IMR-90 (cell line): Measurements from ENCODE around the gene ZNF207. TPM values are rescaled to one million over a fixed set of nuclear protein-coding genes. Genes with fewer than 3 reads are reported as not detected.

Source experiments
- ATAC-seq: fragments of 200-7000 bp; cut with Tn5 transposase; 2 replicates; pipeline ENCODE4 v1.9.1; 2020; ENCODE audit warnings: low read depth, mild to moderate bottlenecking, moderate library complexity
- Bru-seq: library from RNA; stranded (reverse); fragments of 400-500 nt; gene quantifications from one replicate; lab custom pipeline; 2021; lab: Mats Ljungman, UMichigan
- BruChase-seq, 2 experiments: library from RNA; stranded (reverse); fragments of 400-500 nt; gene quantifications; one replicate each; lab custom pipeline; 2021; lab: Mats Ljungman, UMichigan
- BruUV-seq: library from RNA; stranded (reverse); fragments of 400-500 nt; replicated peaks from 2 replicates; lab custom pipeline; 2021; lab: Mats Ljungman, UMichigan
- CTCF ChIA-PET: fragments of 300-600 bp; formaldehyde crosslinking; extraction: SDS; loops from one replicate; lab custom pipeline; 2021; ENCODE audit warnings: antibody characterized with exemption; lab: Yijun Ruan, JAX
- POLR2A ChIA-PET: fragments of 300-600 bp; sonication (Branson Sonifier 250); formaldehyde crosslinking; loops from one replicate; lab custom pipeline; 2022; ENCODE audit warnings: antibody characterized with exemption; ENCODE audit not compliant: unreplicated experiment; lab: Charles Lee
- DNase-seq: peaks from one replicate; pipeline ENCODE4 v3.0.0; 2013
- H2AFZ ChIP-seq: replicated peaks from 2 replicates; pipeline ENCODE3; 2013; ENCODE audit warnings: low read length, mild to moderate bottlenecking; ENCODE audit not compliant: poor library complexity
- H2AK5ac ChIP-seq: 2 replicates; pipeline ENCODE4 v1.6.1; 2013; ENCODE audit warnings: low read depth, low read length, inconsistent platforms
- H2AK9ac ChIP-seq: replicated peaks from 2 replicates; pipeline ENCODE3; 2013; ENCODE audit warnings: mild to moderate bottlenecking, low read depth, low read length, moderate library complexity; ENCODE audit not compliant: poor library complexity
- H2BK120ac ChIP-seq: 2 replicates; pipeline ENCODE4 v1.6.1; 2013; ENCODE audit warnings: low read depth, low read length, inconsistent platforms
- H2BK15ac ChIP-seq: 3 replicates; pipeline ENCODE4 v1.6.1; 2013; ENCODE audit warnings: low read depth, low read length, inconsistent platforms
- H2BK20ac ChIP-seq: 2 replicates; pipeline ENCODE4 v1.6.1; 2013; ENCODE audit warnings: low read depth, mild to moderate bottlenecking, inconsistent platforms, low read length, moderate library complexity
- H2BK5ac ChIP-seq: 2 replicates; pipeline ENCODE4 v1.6.1; 2013; ENCODE audit warnings: mild to moderate bottlenecking, low read depth, low read length, inconsistent platforms; ENCODE audit not compliant: poor library complexity, severe bottlenecking
- H3K14ac ChIP-seq: replicated peaks from 2 replicates; pipeline ENCODE4 v1.6.1; 2013; ENCODE audit warnings: low read depth, low read length, inconsistent platforms
- H3K18ac ChIP-seq: 2 replicates; pipeline ENCODE4 v1.6.1; 2013; ENCODE audit warnings: low read depth, low read length, control low read depth
- H3K23ac ChIP-seq: 2 replicates; pipeline ENCODE4 v1.6.1; 2013; ENCODE audit warnings: low read depth, low read length, inconsistent platforms
- H3K27ac ChIP-seq: 2 replicates; pipeline ENCODE4 v1.5.1; 2013; ENCODE audit warnings: mild to moderate bottlenecking, control low read depth, low read length; ENCODE audit not compliant: insufficient read depth
- H3K27me3 ChIP-seq: 2 replicates; pipeline ENCODE4 v1.6.1; 2013; ENCODE audit warnings: low read length; ENCODE audit not compliant: control insufficient read depth, insufficient read depth
- H3K36me3 ChIP-seq: 2 replicates; pipeline ENCODE4 v1.6.1; 2013; ENCODE audit warnings: low read length, mixed read lengths; ENCODE audit not compliant: control insufficient read depth, insufficient read depth
- H3K4ac ChIP-seq: 2 replicates; pipeline ENCODE4 v1.6.1; 2013; ENCODE audit warnings: low read depth, low read length, inconsistent platforms
- H3K4me1 ChIP-seq: 2 replicates; pipeline ENCODE4 v1.6.1; 2013; ENCODE audit warnings: low read length, mixed read lengths; ENCODE audit not compliant: control insufficient read depth, insufficient read depth
- H3K4me2 ChIP-seq: 2 replicates; pipeline ENCODE4 v1.6.1; 2013; ENCODE audit warnings: low read depth, mild to moderate bottlenecking, control low read depth, low read length, moderate library complexity
- H3K4me3 ChIP-seq: 2 replicates; pipeline ENCODE4 v1.5.1; 2013; ENCODE audit warnings: low read depth, mild to moderate bottlenecking, control low read depth, low read length, moderate library complexity; ENCODE audit not compliant: insufficient read depth
- H3K56ac ChIP-seq: 2 replicates; pipeline ENCODE4 v1.6.1; 2013; ENCODE audit warnings: low read length, inconsistent platforms; ENCODE audit not compliant: insufficient read depth; ENCODE audit errors: extremely low read depth
- H3K79me1 ChIP-seq, 2 experiments: 2 replicates each; pipeline ENCODE4 v1.6.1; 2013; ENCODE audit warnings: low read length in 2 of 2, inconsistent platforms in 1 of 2, low read depth in 1 of 2
- H3K9ac ChIP-seq: 2 replicates; pipeline ENCODE4 v1.6.1; 2013; ENCODE audit warnings: low read depth, low read length, control low read depth
- H3K9me1 ChIP-seq: 2 replicates; pipeline ENCODE4 v1.6.1; 2013; ENCODE audit warnings: low read length, inconsistent platforms; ENCODE audit not compliant: insufficient read depth
- H3K9me3 ChIP-seq: 2 replicates; pipeline ENCODE4 v1.6.1; 2013; ENCODE audit warnings: low read length; ENCODE audit not compliant: control insufficient read depth, insufficient read depth
- H4K20me1 ChIP-seq: 2 replicates; pipeline ENCODE4 v1.6.1; 2013; ENCODE audit warnings: low read length, inconsistent platforms; ENCODE audit not compliant: insufficient read depth
- H4K5ac ChIP-seq: 2 replicates; pipeline ENCODE4 v1.6.1; 2013; ENCODE audit warnings: mild to moderate bottlenecking, low read depth, low read length, control low read depth
- H4K8ac ChIP-seq, 2 experiments: 2 replicates each; pipeline ENCODE4 v1.6.1; 2013; ENCODE audit warnings: low read depth in 2 of 2, low read length in 2 of 2, control low read depth in 1 of 2, inconsistent platforms in 1 of 2
- H4K91ac ChIP-seq: 2 replicates; pipeline ENCODE4 v1.6.1; 2013; ENCODE audit warnings: low read depth, low read length, inconsistent platforms; ENCODE audit not compliant: insufficient read depth
- BHLHE40 ChIP-seq: fragments of 150-350 bp; IDR thresholded peaks from 2 replicates; pipeline ENCODE4 v1.6.1; 2016; ENCODE audit warnings: mild to moderate bottlenecking, low read depth, low read length
- CHD1 ChIP-seq: IDR thresholded peaks from 2 replicates; pipeline ENCODE4 v1.6.1; 2012; ENCODE audit warnings: low read depth, low read length, improper control_type of control experiment
- MAZ ChIP-seq: IDR thresholded peaks from 2 replicates; pipeline ENCODE4 v1.6.1; 2012; ENCODE audit warnings: low read depth, mild to moderate bottlenecking, low read length, improper control_type of control experiment, moderate library complexity, borderline replicate concordance
- MXI1 ChIP-seq: IDR thresholded peaks from 2 replicates; pipeline ENCODE4 v1.6.1; 2012; ENCODE audit warnings: low read depth, mild to moderate bottlenecking, low read length, moderate library complexity, borderline replicate concordance
- POLR2A ChIP-seq: IDR thresholded peaks from 2 replicates; pipeline ENCODE4 v1.6.1; 2012; ENCODE audit warnings: mild to moderate bottlenecking, low read depth, low read length
- RCOR1 ChIP-seq: IDR thresholded peaks from 2 replicates; pipeline ENCODE4 v1.6.1; 2012; ENCODE audit warnings: mild to moderate bottlenecking, low read length, improper control_type of control experiment; ENCODE audit not compliant: insufficient replicate concordance
- SMC3 ChIP-seq: fragments of 150-350 bp; IDR thresholded peaks from 2 replicates; pipeline ENCODE4 v1.6.1; 2016; ENCODE audit warnings: low read depth, mild to moderate bottlenecking, antibody characterized with exemption, low read length, moderate library complexity
- WGBS, 2 experiments: methylation state at CpG; one replicate each; pipeline versions ENCODE4 v1.1.5 to v1.1.7; 2013; ENCODE audit warnings: missing lambda C conversion rate in 2 of 2; ENCODE audit not compliant: insufficient read length in 1 of 2; ENCODE audit errors: extremely low coverage in 2 of 2; 5-methylcytosine and 5-hydroxymethylcytosine counted together
- dilution Hi-C: fragments of 300-500 bp; cut with HindIII; formaldehyde crosslinking; loops from one replicate; pipeline ENCODE4 v1.14.3; 2018; ENCODE audit warnings: low sequenced_read_pairs; ENCODE audit not compliant: unreplicated experiment
- in situ Hi-C: fragments of 300-500 bp; cut with MboI; formaldehyde crosslinking; loops from 3 replicates; pipeline ENCODE4 v1.14.3; 2019; ENCODE audit warnings: low sequenced_read_pairs, inconsistent platforms, mixed read lengths
- intact Hi-C: fragments of 100-400 bp; cut with micrococcal nuclease; formaldehyde crosslinking; loops from 2 replicates; pipeline ENCODE4 v1.10.0; 2022
- long read RNA-seq: library from polyadenylated mRNA; unstranded; transcript quantifications from one replicate; pipeline ENCODE4 v2.0.0, GENCODE V29; 2021; ENCODE audit not compliant: unreplicated experiment
- polyA plus RNA-seq, 3 experiments: library from polyadenylated mRNA; depleted of rRNA; stranded (reverse); fragments of >200 nt; gene quantifications; 2 replicates each; pipeline ENCODE4 v1.2.3, GENCODE V29; 2012; ENCODE audit warnings: low replicate concordance in 1 of 3
- total RNA-seq: library from RNA; depleted of rRNA; stranded (reverse); fragments of >200 nt; gene quantifications from 2 replicates; pipeline ENCODE4 v1.2.3, GENCODE V29; 2012; rRNA removed
- TF ChIP-seq, protein P1 (sequence below): conservative IDR thresholded peaks from 2 replicates; pipeline ENCODE4 v1.5.1; 2012; ENCODE audit warnings: mild to moderate bottlenecking, low read depth, low read length, improper control_type of control experiment
- TF ChIP-seq, protein P2 (sequence below): fragments of 150-350 bp; IDR thresholded peaks from 2 replicates; pipeline ENCODE4 v1.6.1; 2016; ENCODE audit warnings: low read depth, mild to moderate bottlenecking, low read length, moderate library complexity, borderline replicate concordance
- TF ChIP-seq, protein P3 (sequence below): fragments of 150-350 bp; IDR thresholded peaks from 2 replicates; pipeline ENCODE4 v1.6.1; 2017; ENCODE audit warnings: mild to moderate bottlenecking, antibody characterized with exemption, low read length, low read depth

ZNF207 gene
- total RNA-seq, result 207 and 208 TPM in 2 replicates
- polyA plus RNA-seq (2012; rRNA removed), result 181 and 199 TPM in 2 replicates
- polyA plus RNA-seq (2012; cell fraction: cytosol; rRNA removed), result 63.7 and 95.7 TPM in 2 replicates
- 108 and 232 TPM in 2 replicates for polyA plus RNA-seq (2012; cell fraction: nucleus; rRNA removed; ENCODE audit: low replicate concordance)
- Bru-seq, nascent RNA, result percentile 99 among the genes with signal in this experiment
- percentile 99 among the genes with signal in this experiment for BruChase-seq, experiment 1, labeled RNA remaining after a 6-hour chase
- percentile 99 among the genes with signal in this experiment for BruChase-seq, experiment 2, labeled RNA remaining after a 2-hour chase
- long read RNA-seq, full-length matches to known transcripts, result 36 of 60 reads
- long read RNA-seq, partial matches to known transcripts, result 13 of 60 reads
- long read RNA-seq, other reads (novel, unspliced or antisense), result 11 of 60 reads

DNA sequence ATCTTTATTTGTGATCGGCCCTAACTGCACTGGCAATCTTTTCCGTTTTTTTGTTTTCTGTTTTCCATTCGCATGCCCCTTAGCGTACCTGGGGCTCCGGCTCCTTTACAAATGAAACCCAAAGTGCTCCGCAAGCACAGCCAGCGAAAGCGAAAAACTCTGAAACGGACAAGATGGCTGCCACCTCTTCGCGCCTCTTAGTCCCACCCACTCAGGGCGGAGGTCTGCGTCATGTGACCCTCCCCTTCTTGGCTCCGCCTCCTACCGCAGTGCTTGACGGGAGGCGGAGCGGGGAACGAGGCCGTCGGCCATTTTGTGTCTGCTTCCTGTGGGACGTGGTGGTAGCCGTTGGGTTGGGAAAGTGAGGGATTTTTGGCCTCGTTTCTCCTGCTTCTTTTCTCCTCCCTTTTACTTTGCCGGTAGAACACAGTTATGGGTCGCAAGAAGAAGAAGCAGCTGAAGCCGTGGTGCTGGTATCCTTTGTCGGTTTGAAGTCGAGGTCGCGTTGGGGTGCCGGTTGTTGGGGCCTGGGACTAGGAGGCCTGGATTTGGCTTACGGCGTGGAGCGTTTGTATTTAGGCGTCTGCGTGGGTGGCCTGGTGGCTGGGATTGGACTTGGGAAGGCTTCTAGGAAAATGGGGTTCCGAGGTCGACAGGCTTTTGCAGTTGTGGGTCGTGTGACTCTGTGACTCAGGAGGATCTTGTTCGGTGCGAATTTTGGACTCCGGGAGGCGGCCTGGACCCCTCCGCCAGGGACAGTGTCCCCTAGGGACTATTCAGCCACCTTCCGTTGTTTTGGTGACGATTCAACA lies at the start of gene ZNF207:
ZNF207 (plus strand) TSS at position 304 of the 812 bp plus-strand sequence; CDS start at position 433, 129 bp downstream.
- Histone ChIP-seq H3K4me2 (peak within 1 kb of the TSS; percentile 94), H2BK120ac (peak within 1 kb of the TSS; percentile 7; the same call in 1 of the 2 replicates), H2AK5ac (peak within 1 kb of the TSS; percentile 99), H3K27ac (peak within 1 kb of the TSS; percentile 94), H3K4me1 (peaks cover 3% of the 10 kb centered on the region), H2AK9ac (peak within 1 kb of the TSS; percentile 100), H2BK20ac (no peak within 1 kb of the TSS), H3K4ac (peak within 1 kb of the TSS; percentile 95), H3K9ac (peak within 1 kb of the TSS; percentile 98), H4K5ac (peak within 1 kb of the TSS; percentile 92), H3K9me3 (no peaks in the 10 kb centered on the region), H4K8ac (peak within 1 kb of the TSS; percentile 44 to 99), H4K20me1 (peaks cover 50% of the 10 kb centered on the region), H3K79me1 (peaks cover 8 to 24% of the 10 kb centered on the region in 2 experiments), H3K9me1 (peaks cover 3% of the 10 kb centered on the region; the same call in 1 of the 2 replicates), H3K18ac (peak within 1 kb of the TSS; percentile 83), H2BK15ac (no peak within 1 kb of the TSS), H3K36me3 (peaks cover 13% of the 10 kb centered on the region), H2AFZ (peak within 1 kb of the TSS; percentile 90), H2BK5ac (peak within 1 kb of the TSS; percentile 93), H3K56ac (peak within 1 kb of the TSS; percentile 99), H3K4me3 (peak within 1 kb of the TSS; percentile 78), H3K14ac (peak within 1 kb of the TSS; percentile 100), H4K91ac (peak within 1 kb of the TSS; percentile 96), H3K27me3 (no peaks in the 10 kb centered on the region), H3K23ac (peak within 1 kb of the TSS; percentile 96)
- TF ChIP-seq, protein P1, sequence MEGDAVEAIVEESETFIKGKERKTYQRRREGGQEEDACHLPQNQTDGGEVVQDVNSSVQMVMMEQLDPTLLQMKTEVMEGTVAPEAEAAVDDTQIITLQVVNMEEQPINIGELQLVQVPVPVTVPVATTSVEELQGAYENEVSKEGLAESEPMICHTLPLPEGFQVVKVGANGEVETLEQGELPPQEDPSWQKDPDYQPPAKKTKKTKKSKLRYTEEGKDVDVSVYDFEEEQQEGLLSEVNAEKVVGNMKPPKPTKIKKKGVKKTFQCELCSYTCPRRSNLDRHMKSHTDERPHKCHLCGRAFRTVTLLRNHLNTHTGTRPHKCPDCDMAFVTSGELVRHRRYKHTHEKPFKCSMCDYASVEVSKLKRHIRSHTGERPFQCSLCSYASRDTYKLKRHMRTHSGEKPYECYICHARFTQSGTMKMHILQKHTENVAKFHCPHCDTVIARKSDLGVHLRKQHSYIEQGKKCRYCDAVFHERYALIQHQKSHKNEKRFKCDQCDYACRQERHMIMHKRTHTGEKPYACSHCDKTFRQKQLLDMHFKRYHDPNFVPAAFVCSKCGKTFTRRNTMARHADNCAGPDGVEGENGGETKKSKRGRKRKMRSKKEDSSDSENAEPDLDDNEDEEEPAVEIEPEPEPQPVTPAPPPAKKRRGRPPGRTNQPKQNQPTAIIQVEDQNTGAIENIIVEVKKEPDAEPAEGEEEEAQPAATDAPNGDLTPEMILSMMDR, result no peak
- peak; percentile 35; the same call in 1 of the 2 replicates for TF ChIP-seq MAZ
- TF ChIP-seq MXI1, result peak; percentile 20; the same call in 1 of the 2 replicates
- TF ChIP-seq, protein P2, sequence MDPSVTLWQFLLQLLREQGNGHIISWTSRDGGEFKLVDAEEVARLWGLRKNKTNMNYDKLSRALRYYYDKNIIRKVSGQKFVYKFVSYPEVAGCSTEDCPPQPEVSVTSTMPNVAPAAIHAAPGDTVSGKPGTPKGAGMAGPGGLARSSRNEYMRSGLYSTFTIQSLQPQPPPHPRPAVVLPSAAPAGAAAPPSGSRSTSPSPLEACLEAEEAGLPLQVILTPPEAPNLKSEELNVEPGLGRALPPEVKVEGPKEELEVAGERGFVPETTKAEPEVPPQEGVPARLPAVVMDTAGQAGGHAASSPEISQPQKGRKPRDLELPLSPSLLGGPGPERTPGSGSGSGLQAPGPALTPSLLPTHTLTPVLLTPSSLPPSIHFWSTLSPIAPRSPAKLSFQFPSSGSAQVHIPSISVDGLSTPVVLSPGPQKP, result no peak
- no peak for TF ChIP-seq SMC3
- TF ChIP-seq RCOR1, result no peak
- TF ChIP-seq POLR2A, result peak; percentile 96
- TF ChIP-seq BHLHE40, result no peak
- TF ChIP-seq CHD1, result peak; percentile 9; the same call in 1 of the 2 replicates
- TF ChIP-seq, protein P3, sequence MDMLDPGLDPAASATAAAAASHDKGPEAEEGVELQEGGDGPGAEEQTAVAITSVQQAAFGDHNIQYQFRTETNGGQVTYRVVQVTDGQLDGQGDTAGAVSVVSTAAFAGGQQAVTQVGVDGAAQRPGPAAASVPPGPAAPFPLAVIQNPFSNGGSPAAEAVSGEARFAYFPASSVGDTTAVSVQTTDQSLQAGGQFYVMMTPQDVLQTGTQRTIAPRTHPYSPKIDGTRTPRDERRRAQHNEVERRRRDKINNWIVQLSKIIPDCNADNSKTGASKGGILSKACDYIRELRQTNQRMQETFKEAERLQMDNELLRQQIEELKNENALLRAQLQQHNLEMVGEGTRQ, result peak; percentile 98
- ChIA-PET CTCF (no interaction called here), POLR2A (no interaction called here)
- 2% methylated on average over 10 of the region's 47 CpGs; no CpG with 5 or more reads in 1 of the 2 experiments for WGBS, 2 experiments
- BruUV-seq, result TSS peak; percentile 93
- DNase-seq, result peak; percentile 97
- intact Hi-C loops (no loop called here), dilution Hi-C loops (no loop called here), in situ Hi-C loops (no loop called here)
- ATAC-seq, result peak; percentile 99
